GM23248 (cell line): ENCODE results near the gene GK2.

Experiments used
- EZH2 ChIP-seq: fragments of 200-600 bp; sonication (generic); IDR thresholded peaks from 2 replicates; pipeline ENCODE4 v1.6.1; 2018; ENCODE audit warnings: antibody characterized with exemption, mild to moderate bottlenecking; ENCODE audit not compliant: insufficient read depth, poor library complexity, severe bottlenecking
- EZH2phosphoT487 ChIP-seq: fragments of 200-600 bp; sonication (generic); IDR thresholded peaks from 2 replicates; pipeline ENCODE4 v1.6.1; 2018; ENCODE audit warnings: antibody characterized with exemption, moderate library complexity, mild to moderate bottlenecking, low read depth; ENCODE audit not compliant: insufficient read depth

DNA sequence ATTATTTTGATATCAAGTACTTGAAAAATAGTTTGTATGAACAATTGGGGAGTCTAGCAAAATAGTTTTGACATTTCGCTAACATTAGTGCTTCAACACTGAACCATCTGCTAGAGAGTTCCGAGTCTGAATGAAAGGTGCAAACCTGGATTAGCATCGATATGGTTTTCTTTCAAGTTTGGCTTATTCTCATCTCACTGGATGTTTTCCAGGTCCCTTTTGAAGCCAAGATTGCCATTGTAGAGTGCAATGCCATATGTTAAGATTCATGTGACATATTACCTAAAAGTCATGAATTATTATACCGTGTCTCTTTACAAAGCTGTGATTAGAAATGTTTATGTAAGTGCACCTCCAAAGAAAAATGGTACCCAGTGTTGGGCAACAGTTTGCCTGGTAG is 45.4 kb downstream of the GK2 start:
- TF ChIP-seq EZH2 (no peak), EZH2phosphoT487 (no peak)
